Panc1 (cell line): ENCODE results near the gene FAM193A. TPM values are rescaled to one million over a fixed set of nuclear protein-coding genes. Genes with fewer than 3 reads are reported as not detected.

Source experiments
- ATAC-seq: fragments of 200-7000 bp; cut with Tn5 transposase; 2 replicates; pipeline ENCODE4 v1.9.1; 2020; ENCODE audit warnings: mild to moderate bottlenecking, moderate library complexity
- BruUV-seq: library from RNA; stranded (reverse); fragments of 400-500 nt; replicated peaks from 2 replicates; lab custom pipeline; 2021; lab: Mats Ljungman, UMichigan
- CTCF ChIA-PET: fragments of 300-600 bp; sonication (Branson Sonifier 250); formaldehyde crosslinking; loops from one replicate; lab custom pipeline; 2022; ENCODE audit warnings: antibody characterized with exemption; lab: Charles Lee
- POLR2A ChIA-PET: fragments of 300-600 bp; sonication (Branson Sonifier 250); formaldehyde crosslinking; loops from one replicate; lab custom pipeline; 2022; ENCODE audit warnings: antibody characterized with exemption; lab: Charles Lee
- DNase-seq: peaks from one replicate; pipeline ENCODE4 v3.0.0-alpha.2; 2010; ENCODE audit warnings: low read depth, low spot score
- H3K27ac ChIP-seq: 2 replicates; pipeline ENCODE4 v1.5.1; 2011; ENCODE audit warnings: mild to moderate bottlenecking, low read length, inconsistent platforms
- H3K27me3 ChIP-seq: fragments of 200-500 bp; sonication (Bioruptor generic); 2 replicates; pipeline ENCODE4 v1.6.0; 2014; ENCODE audit warnings: low read length, inconsistent platforms; ENCODE audit not compliant: control insufficient read depth, insufficient read depth
- H3K36me3 ChIP-seq: fragments of 200-500 bp; sonication (Bioruptor generic); 2 replicates; pipeline ENCODE4 v1.5.1; 2014; ENCODE audit warnings: inconsistent platforms, mild to moderate bottlenecking, low read length, moderate library complexity; ENCODE audit not compliant: control insufficient read depth, insufficient read depth
- H3K4me1 ChIP-seq: 2 replicates; pipeline ENCODE4 v1.5.1; 2011; ENCODE audit warnings: inconsistent platforms, mild to moderate bottlenecking, low read length, moderate library complexity; ENCODE audit not compliant: control insufficient read depth, insufficient read depth
- H3K4me3 ChIP-seq, 2 experiments: 2 replicates each; pipeline ENCODE4 v1.5.1; 2011 to 2012; ENCODE audit warnings: low read depth in 2 of 2, low read length in 2 of 2, mild to moderate bottlenecking in 2 of 2, inconsistent platforms in 1 of 2, moderate library complexity in 1 of 2
- H3K9me3 ChIP-seq: fragments of 200-500 bp; sonication (Bioruptor generic); 2 replicates; pipeline ENCODE4 v1.5.1; 2014; ENCODE audit warnings: low read depth, mild to moderate bottlenecking, inconsistent platforms, low read length, moderate library complexity; ENCODE audit not compliant: control insufficient read depth, insufficient read depth
- POLR2AphosphoS5 ChIP-seq: IDR thresholded peaks from 2 replicates; pipeline ENCODE4 v1.6.1; 2012; ENCODE audit warnings: mild to moderate bottlenecking, low read depth, low read length, moderate library complexity
- REST ChIP-seq, 2 experiments: IDR thresholded peaks; 2 replicates each; pipeline ENCODE4 v1.6.1; 2011 to 2012; ENCODE audit warnings: low read depth in 2 of 2, control low read depth in 1 of 2, low read length in 1 of 2, mild to moderate bottlenecking in 1 of 2, moderate library complexity in 1 of 2; ENCODE audit not compliant: insufficient read depth in 1 of 2
- SIN3A ChIP-seq: IDR thresholded peaks from 2 replicates; pipeline ENCODE4 v1.6.1; 2012; ENCODE audit warnings: low read depth, mild to moderate bottlenecking, low read length, moderate library complexity, borderline replicate concordance; ENCODE audit not compliant: insufficient read depth
- TCF7L2 ChIP-seq: IDR thresholded peaks from 2 replicates; pipeline ENCODE4 v1.6.1; 2011; ENCODE audit warnings: mild to moderate bottlenecking, low read depth, low read length, inconsistent platforms
- in situ Hi-C: cut with HindIII; loops from 2 replicates; pipeline ENCODE4 v1.10.0; 2016; ENCODE audit warnings: low sequenced_read_pairs, low pct_unique_long_range_greater_than_20kb
- intact Hi-C: fragments of 100-400 bp; cut with micrococcal nuclease; formaldehyde crosslinking; loops from one replicate; pipeline ENCODE4 v1.10.0; 2022; ENCODE audit not compliant: unreplicated experiment
- total RNA-seq: library from RNA; stranded (reverse); gene quantifications from one replicate; pipeline ENCODE4 v1.2.1, GENCODE V29; 2021; ENCODE audit not compliant: unreplicated experiment
- TF ChIP-seq, protein P1 (sequence below): fragments of 450-650 bp; IDR thresholded peaks from 2 replicates; pipeline ENCODE4 v1.5.1; 2017; ENCODE audit warnings: mild to moderate bottlenecking

FAM193A gene
- total RNA-seq, 1 experiment from 2014 or later, result 25.7 TPM

- Histone ChIP-seq H3K36me3 (no peaks in the 10 kb centered on the region), H3K27ac (no peak overlapping the region), H3K4me1 (no peaks in the 10 kb centered on the region; the same call in 1 of the 2 replicates), H3K4me3 (no peak overlapping the region), H3K27me3 (no peaks in the 10 kb centered on the region), H3K9me3 (no peaks in the 10 kb centered on the region)
- no TSS peak for BruUV-seq
- POLR2A ChIA-PET, result interaction anchor here (0.7 kb wide), 1 partner anchor 169 kb away, joined by 3 read pairs; no protein-coding TSS in a partner anchor
- in situ Hi-C loops (no loop called here), intact Hi-C loops (no loop called here)
- TF ChIP-seq SIN3A, result no peak
- TF ChIP-seq POLR2AphosphoS5, result no peak
- no peak for TF ChIP-seq REST (IDR thresholded peaks at IDR 0.05; ENCODE audit: insufficient read depth in 1 of 2, low read depth in 2 of 2, low read length in 1 of 2)
- TF ChIP-seq, protein P1, sequence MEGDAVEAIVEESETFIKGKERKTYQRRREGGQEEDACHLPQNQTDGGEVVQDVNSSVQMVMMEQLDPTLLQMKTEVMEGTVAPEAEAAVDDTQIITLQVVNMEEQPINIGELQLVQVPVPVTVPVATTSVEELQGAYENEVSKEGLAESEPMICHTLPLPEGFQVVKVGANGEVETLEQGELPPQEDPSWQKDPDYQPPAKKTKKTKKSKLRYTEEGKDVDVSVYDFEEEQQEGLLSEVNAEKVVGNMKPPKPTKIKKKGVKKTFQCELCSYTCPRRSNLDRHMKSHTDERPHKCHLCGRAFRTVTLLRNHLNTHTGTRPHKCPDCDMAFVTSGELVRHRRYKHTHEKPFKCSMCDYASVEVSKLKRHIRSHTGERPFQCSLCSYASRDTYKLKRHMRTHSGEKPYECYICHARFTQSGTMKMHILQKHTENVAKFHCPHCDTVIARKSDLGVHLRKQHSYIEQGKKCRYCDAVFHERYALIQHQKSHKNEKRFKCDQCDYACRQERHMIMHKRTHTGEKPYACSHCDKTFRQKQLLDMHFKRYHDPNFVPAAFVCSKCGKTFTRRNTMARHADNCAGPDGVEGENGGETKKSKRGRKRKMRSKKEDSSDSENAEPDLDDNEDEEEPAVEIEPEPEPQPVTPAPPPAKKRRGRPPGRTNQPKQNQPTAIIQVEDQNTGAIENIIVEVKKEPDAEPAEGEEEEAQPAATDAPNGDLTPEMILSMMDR, result no peak
- no peak for TF ChIP-seq TCF7L2
- ATAC-seq, result no peak
- DNase-seq, result no peak
- CTCF ChIA-PET, result no interaction called here
Observed at GRCh38 chr4:2558301-2558700, 21.9 kb downstream of the FAM193A start.

GRCh38 chr4:2560167-2560566 is 23.7 kb downstream of the FAM193A start:
- ChIA-PET CTCF (no interaction called here), POLR2A (no interaction called here)

More at GRCh38 chr4:2560167-2560566, 23.7 kb downstream of the FAM193A start:
- no peaks in the 10 kb centered on the region; the same call in 1 of the 2 replicates for H3K4me1 ChIP-seq
- no peak overlapping the region for H3K27ac ChIP-seq
- no peaks in the 10 kb centered on the region for H3K9me3 ChIP-seq
- in situ Hi-C loops (no loop called here), intact Hi-C loops (no loop called here)
- BruUV-seq, result no TSS peak
- DNase-seq (no peak), ATAC-seq (no peak)
- H3K27me3 ChIP-seq, result no peaks in the 10 kb centered on the region
- TF ChIP-seq POLR2AphosphoS5 (no peak), TCF7L2 (no peak), REST (IDR thresholded peaks at IDR 0.05; ENCODE audit: insufficient read depth in 1 of 2, low read depth in 2 of 2, low read length in 1 of 2) (no peak), SIN3A (no peak)
- TF ChIP-seq, protein P1, result no peak
- no peak overlapping the region for H3K4me3 ChIP-seq
- H3K36me3 ChIP-seq, result no peaks in the 10 kb centered on the region
